Gastroesophageal sphincter (tissue), 4 donors: Measurements from ENCODE around the gene EPM2AIP1. TPM values are rescaled to one million over a fixed set of nuclear protein-coding genes. Genes with fewer than 3 reads are reported as not detected.

Experiments
- ATAC-seq: fragments of 150-250 bp; one replicate; pipeline ENCODE4 v1.9.1; 2016; ENCODE audit warnings: mild to moderate bottlenecking, moderate library complexity
- H3K27ac ChIP-seq, 4 donors: fragments of 200-600 bp; sonication (generic) in 3 of 4; 1 replicate in 3 of 4; 2 replicates in 1 of 4; pipeline ENCODE4 v1.5.1; 2016 to 2019
- H3K27me3 ChIP-seq: fragments of 200-600 bp; sonication (generic); one replicate; pipeline ENCODE4 v1.5.1; 2019
- H3K36me3 ChIP-seq, 2 donors: fragments of 200-600 bp; sonication (generic); one replicate each; pipeline ENCODE4 v1.5.1; 2019; ENCODE audit warnings: control low read depth in 1 of 2
- H3K4me1 ChIP-seq, 3 donors: fragments of 200-600 bp; sonication (generic); 1 replicate in 2 of 3; 2 replicates in 1 of 3; pipeline ENCODE4 v1.5.1; 2016 to 2019; ENCODE audit warnings: control low read depth in 2 of 3
- H3K4me3 ChIP-seq, 2 donors: fragments of 200-600 bp; sonication (generic); one replicate each; pipeline ENCODE4 v1.5.1; 2019; ENCODE audit warnings: mild to moderate bottlenecking in 1 of 2, moderate library complexity in 1 of 2
- H3K9me3 ChIP-seq, 3 donors: fragments of 200-600 bp; sonication (generic); one replicate each; pipeline ENCODE4 v1.5.1; 2017 to 2019; ENCODE audit warnings: control low read depth in 2 of 3
- EP300 ChIP-seq: sonication (generic); formaldehyde crosslinking; IDR thresholded peaks from one replicate; pipeline ENCODE4 v1.6.1; 2017; ENCODE audit warnings: antibody characterized with exemption, mild to moderate bottlenecking
- POLR2A ChIP-seq, 2 donors: fragments of 450-650 bp; IDR thresholded peaks; one replicate each; pipeline ENCODE4 v1.6.1; 2017; ENCODE audit warnings: antibody characterized with exemption in 2 of 2, mild to moderate bottlenecking in 2 of 2, moderate library complexity in 1 of 2
- POLR2AphosphoS5 ChIP-seq: sonication (generic); formaldehyde crosslinking; IDR thresholded peaks from one replicate; pipeline ENCODE4 v1.6.1; 2017; ENCODE audit warnings: antibody characterized with exemption
- WGBS, 2 donors: methylation state at CpG; one replicate each; pipeline ENCODE4 v1.1.5; 2018; ENCODE audit warnings: low coverage in 1 of 2; 5-methylcytosine and 5-hydroxymethylcytosine counted together
- total RNA-seq, 4 donors: library from RNA; depleted of rRNA; stranded (reverse); fragments of >200 nt; gene quantifications; one replicate each; pipeline ENCODE4 v1.1.0, GENCODE V29; 2016
- TF ChIP-seq, protein P1 (sequence below), 4 experiments: fragments of 200-600 bp in 2 of 4; fragments of 450-650 bp in 2 of 4; sonication (generic) in 1 of 4; IDR thresholded peaks; one replicate each; pipeline ENCODE4 v1.5.1; 2017 to 2019; ENCODE audit warnings: antibody characterized with exemption in 4 of 4, mild to moderate bottlenecking in 2 of 4, moderate library complexity in 2 of 4

EPM2AIP1 gene
- total RNA-seq, 4 donors from 2014 or later: 7.6 to 20.2 (median 13.5) TPM

DNA sequence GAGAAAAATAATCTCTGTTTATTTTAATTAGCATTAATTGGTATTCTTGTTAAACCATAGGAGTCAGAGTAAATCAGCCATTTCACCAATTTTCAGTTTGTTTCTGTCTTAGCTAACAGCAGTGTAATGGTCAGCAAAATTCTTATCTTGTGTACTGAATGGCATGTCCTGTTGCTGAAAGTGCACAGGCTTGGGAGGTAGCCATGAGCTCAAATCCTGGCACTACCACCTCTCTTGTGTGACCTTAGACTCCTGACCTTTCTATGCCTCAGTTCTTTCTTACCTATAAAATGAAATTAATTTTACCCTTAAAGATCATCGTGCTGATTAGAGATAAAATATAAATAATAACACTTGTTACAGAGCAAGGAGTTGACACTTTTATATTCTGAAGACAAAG, 36.2 kb upstream of the EPM2AIP1 start:
- no peaks in the 10 kb centered on the region for H3K27me3 ChIP-seq
- H3K27ac ChIP-seq: peak overlapping the region in 2 of 4 donors; percentile 47 to 71
- H3K9me3 ChIP-seq: no peaks in the 10 kb centered on the region
- peaks cover 0 to 51% (median 0%) of the 10 kb centered on the region in 3 donors for H3K4me1 ChIP-seq
- H3K4me3 ChIP-seq: no peak overlapping the region
- no peak for TF ChIP-seq POLR2AphosphoS5
- TF ChIP-seq EP300: no peak
- TF ChIP-seq, protein P1, sequence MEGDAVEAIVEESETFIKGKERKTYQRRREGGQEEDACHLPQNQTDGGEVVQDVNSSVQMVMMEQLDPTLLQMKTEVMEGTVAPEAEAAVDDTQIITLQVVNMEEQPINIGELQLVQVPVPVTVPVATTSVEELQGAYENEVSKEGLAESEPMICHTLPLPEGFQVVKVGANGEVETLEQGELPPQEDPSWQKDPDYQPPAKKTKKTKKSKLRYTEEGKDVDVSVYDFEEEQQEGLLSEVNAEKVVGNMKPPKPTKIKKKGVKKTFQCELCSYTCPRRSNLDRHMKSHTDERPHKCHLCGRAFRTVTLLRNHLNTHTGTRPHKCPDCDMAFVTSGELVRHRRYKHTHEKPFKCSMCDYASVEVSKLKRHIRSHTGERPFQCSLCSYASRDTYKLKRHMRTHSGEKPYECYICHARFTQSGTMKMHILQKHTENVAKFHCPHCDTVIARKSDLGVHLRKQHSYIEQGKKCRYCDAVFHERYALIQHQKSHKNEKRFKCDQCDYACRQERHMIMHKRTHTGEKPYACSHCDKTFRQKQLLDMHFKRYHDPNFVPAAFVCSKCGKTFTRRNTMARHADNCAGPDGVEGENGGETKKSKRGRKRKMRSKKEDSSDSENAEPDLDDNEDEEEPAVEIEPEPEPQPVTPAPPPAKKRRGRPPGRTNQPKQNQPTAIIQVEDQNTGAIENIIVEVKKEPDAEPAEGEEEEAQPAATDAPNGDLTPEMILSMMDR (IDR thresholded peaks at IDR 0.05): no peak
- no peak for TF ChIP-seq POLR2A (IDR thresholded peaks at IDR 0.05)
- ATAC-seq: no peak
- peaks cover 0 to 98% of the 10 kb centered on the region in 2 donors for H3K36me3 ChIP-seq
- WGBS, 2 donors: 95 to 100% methylated on average over 1 of the region's 1 CpG

- WGBS, 2 donors: 60 to 80% methylated on average over 1 of the region's 1 CpG
- no peak for TF ChIP-seq EP300
- TF ChIP-seq, protein P1 (IDR thresholded peaks at IDR 0.05): no peak
- TF ChIP-seq POLR2AphosphoS5: no peak
- no peak for TF ChIP-seq POLR2A (IDR thresholded peaks at IDR 0.05)
- Histone ChIP-seq H3K9me3 (no peaks in the 10 kb centered on the region), H3K27ac (no peak overlapping the region), H3K36me3 (peaks cover 0 to 96% of the 10 kb centered on the region in 2 donors), H3K4me1 (peaks cover 0 to 49% (median 0%) of the 10 kb centered on the region in 3 donors), H3K4me3 (no peak overlapping the region), H3K27me3 (no peaks in the 10 kb centered on the region)
- no peak for ATAC-seq
Observed at GRCh38 chr3:37028329-37028728, 35.4 kb upstream of the EPM2AIP1 start.

GRCh38 chr3:37026851-37027250, 33.9 kb upstream of the EPM2AIP1 start:
- H3K4me1 ChIP-seq: peaks cover 0 to 35% (median 0%) of the 10 kb centered on the region in 3 donors
- H3K36me3 ChIP-seq: peaks cover 0 to 96% of the 10 kb centered on the region in 2 donors
- no peaks in the 10 kb centered on the region for H3K27me3 ChIP-seq
- no peak for ATAC-seq
- no peak overlapping the region for H3K4me3 ChIP-seq
- H3K9me3 ChIP-seq: no peaks in the 10 kb centered on the region
- no peak overlapping the region for H3K27ac ChIP-seq
- TF ChIP-seq, protein P1 (IDR thresholded peaks at IDR 0.05): no peak
- TF ChIP-seq EP300: no peak
- TF ChIP-seq POLR2A (IDR thresholded peaks at IDR 0.05): no peak
- no peak for TF ChIP-seq POLR2AphosphoS5
- 73 to 79% methylated on average over 4 of the region's 5 CpGs for WGBS, 2 donors

DNA sequence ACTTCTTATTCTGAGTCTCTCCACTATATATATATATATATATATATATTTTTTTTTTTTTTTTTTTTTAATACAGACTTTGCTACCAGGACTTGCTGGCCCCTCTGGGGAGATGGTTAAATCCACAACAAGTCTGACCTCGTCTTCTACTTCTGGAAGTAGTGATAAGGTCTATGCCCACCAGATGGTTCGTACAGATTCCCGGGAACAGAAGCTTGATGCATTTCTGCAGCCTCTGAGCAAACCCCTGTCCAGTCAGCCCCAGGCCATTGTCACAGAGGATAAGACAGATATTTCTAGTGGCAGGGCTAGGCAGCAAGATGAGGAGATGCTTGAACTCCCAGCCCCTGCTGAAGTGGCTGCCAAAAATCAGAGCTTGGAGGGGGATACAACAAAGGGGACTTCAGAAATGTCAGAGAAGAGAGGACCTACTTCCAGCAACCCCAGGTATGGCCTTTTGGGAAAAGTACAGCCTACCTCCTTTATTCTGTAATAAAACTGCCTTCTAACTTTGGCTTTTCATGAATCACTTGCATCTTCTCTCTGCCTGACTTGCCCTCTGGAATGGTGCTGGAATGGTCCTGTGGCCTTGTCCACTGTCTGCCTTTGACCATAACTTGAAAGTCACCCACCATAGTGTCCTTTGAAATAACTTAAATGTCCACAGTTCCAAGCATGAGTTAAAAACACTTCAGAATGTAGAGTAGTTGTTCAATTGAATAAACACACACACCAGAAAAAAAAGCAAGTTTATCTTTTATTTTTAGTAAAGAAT, 32.8 kb upstream of the EPM2AIP1 start:
- ATAC-seq: no peak
- Histone ChIP-seq H3K4me1 (peaks cover 0 to 24% (median 0%) of the 10 kb centered on the region in 3 donors), H3K4me3 (no peak overlapping the region), H3K27me3 (no peaks in the 10 kb centered on the region), H3K27ac (no peak overlapping the region), H3K36me3 (peaks cover 5 to 96% of the 10 kb centered on the region in 2 donors), H3K9me3 (no peaks in the 10 kb centered on the region)
- 100% methylated on average over 1 of the region's 3 CpGs; no CpG with 5 or more reads in 1 of the 2 donors for WGBS, 2 donors
- TF ChIP-seq POLR2A (IDR thresholded peaks at IDR 0.05) (no peak), EP300 (no peak), POLR2AphosphoS5 (no peak)
- TF ChIP-seq, protein P1 (IDR thresholded peaks at IDR 0.05): no peak
